Thyroid gland (tissue), 4 donors: Measurements from ENCODE around the gene ARL8B. TPM values are rescaled to one million over a fixed set of nuclear protein-coding genes. Genes with fewer than 3 reads are reported as not detected.

Experiments
- DNase-seq, 2 donors: peaks; one replicate each; pipeline ENCODE4 v3.0.0-alpha.2; 2019
- H3K27ac ChIP-seq, 3 donors: fragments of 200-600 bp; sonication (generic); 1 replicate in 2 of 3; 2 replicates in 1 of 3; pipeline ENCODE4 v1.5.1; 2016 to 2019; ENCODE audit warnings: mild to moderate bottlenecking in 1 of 3, moderate library complexity in 1 of 3
- H3K27me3 ChIP-seq: fragments of 200-600 bp; sonication (generic); one replicate; pipeline ENCODE4 v1.5.1; 2019
- H3K36me3 ChIP-seq, 2 donors: fragments of 200-600 bp; sonication (generic); one replicate each; pipeline ENCODE4 v1.5.1; 2016 to 2019
- H3K4me1 ChIP-seq, 2 donors: fragments of 200-600 bp; sonication (generic); one replicate each; pipeline ENCODE4 v1.5.1; 2017 to 2019
- H3K4me3 ChIP-seq, 3 donors: fragments of 200-600 bp; sonication (generic); replicated peaks in 1 of 3; 1 replicate in 2 of 3; 2 replicates in 1 of 3; pipeline ENCODE4 v1.5.1; 2016; ENCODE audit warnings: mild to moderate bottlenecking in 1 of 3
- H3K9me3 ChIP-seq: fragments of 200-600 bp; sonication (generic); one replicate; pipeline ENCODE4 v1.5.1; 2017
- POLR2A ChIP-seq, 2 donors: fragments of 450-650 bp; IDR thresholded peaks; one replicate each; pipeline ENCODE4 v1.6.1; 2017; ENCODE audit warnings: antibody characterized with exemption in 2 of 2, mild to moderate bottlenecking in 2 of 2, moderate library complexity in 1 of 2
- WGBS, 2 donors: methylation state at CpG; one replicate each; pipeline ENCODE4 v1.1.5; 2017; 5-methylcytosine and 5-hydroxymethylcytosine counted together
- intact Hi-C: fragments of 100-400 bp; cut with DNase I; formaldehyde crosslinking; loops from one replicate; pipeline ENCODE4 v1.15.1; 2023
- total RNA-seq, 4 donors: library from RNA; depleted of rRNA; stranded (reverse); fragments of >200 nt; gene quantifications; one replicate each; pipeline ENCODE4 v1.2.3, GENCODE V29; 2016
- TF ChIP-seq, protein P1 (sequence below), 6 experiments: fragments of 200-600 bp in 3 of 6; fragments of 450-650 bp in 3 of 6; sonication (generic) in 3 of 6; IDR thresholded peaks; one replicate each; pipeline ENCODE4 v1.5.1; 2016 to 2019; ENCODE audit warnings: antibody characterized with exemption in 6 of 6, mild to moderate bottlenecking in 2 of 6, inconsistent platforms in 1 of 6, moderate library complexity in 1 of 6

Gene ARL8B
- total RNA-seq, 4 donors from 2014 or later: 51.2 to 75.9 (median 65.3) TPM

DNA sequence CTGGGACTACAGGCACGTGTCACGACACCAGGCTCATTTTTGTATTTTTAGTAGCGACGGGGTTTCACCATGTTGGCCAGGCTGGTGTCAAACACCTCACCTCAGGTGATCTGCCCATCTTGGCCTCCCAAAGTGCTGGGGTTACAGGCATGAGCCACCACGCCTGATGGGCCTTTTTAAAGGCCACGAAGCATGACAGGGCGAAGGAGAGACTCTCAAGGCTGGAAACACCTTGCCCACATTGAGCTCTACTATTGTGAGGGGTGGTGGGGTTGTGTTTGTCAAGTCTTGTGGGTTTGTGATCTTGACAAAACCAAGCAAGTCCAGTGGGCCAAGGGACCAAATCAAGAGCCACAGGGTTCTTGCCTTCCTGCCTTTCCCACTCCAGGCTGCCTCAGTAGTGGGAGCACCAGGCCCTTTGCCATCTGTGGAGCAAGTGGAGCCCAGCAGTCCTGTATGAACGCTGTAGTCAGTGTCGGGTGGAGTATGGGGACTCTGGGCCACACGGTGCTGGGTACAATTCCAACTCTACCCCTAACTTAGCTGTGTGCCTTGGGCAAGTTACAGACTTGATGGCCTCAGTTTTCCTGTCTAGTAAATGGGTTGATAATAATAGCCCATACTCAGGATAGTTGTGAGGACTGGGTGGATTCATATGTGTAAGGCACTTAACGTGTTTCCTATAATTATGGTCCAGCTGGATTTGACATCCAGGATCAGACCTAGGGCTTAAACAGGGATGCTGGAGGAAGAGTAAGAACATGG lies 98.8 kb downstream of the ARL8B start:
- H3K27ac ChIP-seq: no peak overlapping the region
- peaks cover 12 to 18% of the 10 kb centered on the region in 2 donors for H3K36me3 ChIP-seq
- H3K4me1 ChIP-seq: peaks cover 0 to 7% of the 10 kb centered on the region in 2 donors
- no peak for TF ChIP-seq POLR2A (IDR thresholded peaks at IDR 0.05)
- TF ChIP-seq, protein P1, sequence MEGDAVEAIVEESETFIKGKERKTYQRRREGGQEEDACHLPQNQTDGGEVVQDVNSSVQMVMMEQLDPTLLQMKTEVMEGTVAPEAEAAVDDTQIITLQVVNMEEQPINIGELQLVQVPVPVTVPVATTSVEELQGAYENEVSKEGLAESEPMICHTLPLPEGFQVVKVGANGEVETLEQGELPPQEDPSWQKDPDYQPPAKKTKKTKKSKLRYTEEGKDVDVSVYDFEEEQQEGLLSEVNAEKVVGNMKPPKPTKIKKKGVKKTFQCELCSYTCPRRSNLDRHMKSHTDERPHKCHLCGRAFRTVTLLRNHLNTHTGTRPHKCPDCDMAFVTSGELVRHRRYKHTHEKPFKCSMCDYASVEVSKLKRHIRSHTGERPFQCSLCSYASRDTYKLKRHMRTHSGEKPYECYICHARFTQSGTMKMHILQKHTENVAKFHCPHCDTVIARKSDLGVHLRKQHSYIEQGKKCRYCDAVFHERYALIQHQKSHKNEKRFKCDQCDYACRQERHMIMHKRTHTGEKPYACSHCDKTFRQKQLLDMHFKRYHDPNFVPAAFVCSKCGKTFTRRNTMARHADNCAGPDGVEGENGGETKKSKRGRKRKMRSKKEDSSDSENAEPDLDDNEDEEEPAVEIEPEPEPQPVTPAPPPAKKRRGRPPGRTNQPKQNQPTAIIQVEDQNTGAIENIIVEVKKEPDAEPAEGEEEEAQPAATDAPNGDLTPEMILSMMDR (IDR thresholded peaks at IDR 0.05): no peak
- WGBS, 2 donors: 76 to 97% methylated on average over 6 to 7 of the region's 11 CpGs
- no peaks in the 10 kb centered on the region for H3K9me3 ChIP-seq
- no peak overlapping the region for H3K4me3 ChIP-seq
- DNase-seq: no peak
- no peaks in the 10 kb centered on the region for H3K27me3 ChIP-seq
- intact Hi-C loops: no loop called here

DNA sequence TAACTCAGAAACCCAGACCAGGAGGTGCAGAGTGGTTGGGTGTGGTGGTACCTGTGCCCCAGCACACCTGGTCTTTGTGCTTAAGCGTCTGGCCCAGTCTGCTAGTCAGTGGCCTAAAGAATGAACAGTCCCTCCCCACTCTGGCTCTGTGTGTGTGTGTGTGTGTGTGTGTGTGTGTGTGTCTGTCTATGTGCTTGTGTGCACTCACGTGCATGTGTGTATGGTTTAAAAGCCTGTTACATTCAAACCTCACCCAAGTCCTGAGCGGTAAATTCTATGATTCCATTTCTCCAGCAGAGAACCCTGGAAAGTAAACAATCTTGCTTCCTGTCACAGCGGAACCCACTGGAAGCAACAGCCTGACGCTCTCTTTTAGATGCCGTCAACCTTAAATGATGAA lies 99.6 kb downstream of the ARL8B start:
- Histone ChIP-seq H3K27ac (no peak overlapping the region), H3K4me1 (peaks cover 0 to 7% of the 10 kb centered on the region in 2 donors), H3K36me3 (peaks cover 6 to 10% of the 10 kb centered on the region in 2 donors), H3K4me3 (no peak overlapping the region), H3K9me3 (no peaks in the 10 kb centered on the region), H3K27me3 (no peaks in the 10 kb centered on the region)
- TF ChIP-seq POLR2A (IDR thresholded peaks at IDR 0.05): no peak
- TF ChIP-seq, protein P1 (IDR thresholded peaks at IDR 0.05): no peak
- 57 to 62% methylated on average over 6 of the region's 6 CpGs for WGBS, 2 donors
- no peak for DNase-seq
- intact Hi-C loops: no loop called here

DNA sequence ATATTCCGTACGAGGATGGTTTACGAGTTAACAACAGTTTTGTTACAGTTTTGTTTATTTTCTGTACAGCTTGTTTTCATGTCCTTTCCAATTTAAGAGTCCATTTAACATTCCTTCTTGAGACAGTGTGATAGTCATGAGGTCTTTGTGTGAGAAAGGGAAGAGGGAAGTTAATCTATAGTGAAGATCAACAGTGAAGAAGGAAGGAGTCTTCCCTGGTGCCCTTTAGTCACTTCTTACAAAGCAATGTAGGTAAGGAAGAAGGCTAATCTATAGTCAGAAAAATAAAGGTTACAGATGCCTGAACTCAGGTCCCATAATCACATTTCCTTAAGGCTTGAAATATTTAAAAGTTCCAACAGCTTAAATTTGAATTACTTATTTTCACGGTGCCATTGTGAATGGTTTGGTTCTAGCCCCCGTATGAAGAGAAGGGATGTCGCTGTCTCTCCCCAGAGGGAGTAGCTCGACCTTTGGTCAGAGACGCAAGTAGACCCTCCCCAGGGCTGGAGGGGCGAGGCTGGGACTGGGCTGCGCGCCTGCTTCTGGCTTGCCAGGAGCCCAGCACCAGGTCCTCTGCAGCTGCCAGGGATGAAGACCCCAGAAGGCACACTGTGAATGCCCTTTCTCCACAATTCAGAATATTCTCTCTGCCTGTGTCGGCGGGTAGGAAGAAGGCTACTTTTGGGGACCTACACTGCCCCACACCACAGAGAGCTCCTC lies 100.4 kb downstream of the ARL8B start:
- H3K27ac ChIP-seq: no peak overlapping the region
- intact Hi-C loops: no loop called here
- no peak for DNase-seq
- H3K4me1 ChIP-seq: peaks cover 0 to 7% of the 10 kb centered on the region in 2 donors
- no peak overlapping the region for H3K4me3 ChIP-seq
- WGBS, 2 donors: 85 to 90% methylated on average over 13 of the region's 13 CpGs
- H3K9me3 ChIP-seq: no peaks in the 10 kb centered on the region
- no peak for TF ChIP-seq POLR2A (IDR thresholded peaks at IDR 0.05)
- TF ChIP-seq, protein P1 (IDR thresholded peaks at IDR 0.05): no peak
- peaks cover 0 to 5% of the 10 kb centered on the region in 2 donors for H3K36me3 ChIP-seq
- H3K27me3 ChIP-seq: no peaks in the 10 kb centered on the region

DNA sequence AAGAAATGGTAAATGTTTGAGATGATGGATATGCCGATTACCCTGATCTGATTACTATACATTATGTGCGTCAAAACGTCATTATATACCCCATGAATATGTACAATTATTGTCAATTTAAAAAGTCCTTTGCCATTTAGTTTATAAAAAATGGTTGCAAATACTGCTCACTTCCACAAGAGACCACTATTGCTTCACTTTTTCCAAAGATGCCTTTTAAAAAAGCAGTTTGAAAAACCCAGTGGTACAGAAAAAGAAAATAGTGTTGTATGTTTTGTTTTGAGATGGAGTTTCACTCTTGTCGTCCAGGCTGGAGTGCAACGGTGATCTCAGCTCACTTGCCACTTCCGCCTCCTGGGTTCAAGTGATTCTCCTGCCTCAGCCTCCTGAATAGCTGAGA lies 104.7 kb downstream of the ARL8B start:
- WGBS, 2 donors: 30% methylated on average over 6 of the region's 6 CpGs
- H3K27me3 ChIP-seq: no peaks in the 10 kb centered on the region
- no peak overlapping the region for H3K4me3 ChIP-seq
- H3K36me3 ChIP-seq: no peaks in the 10 kb centered on the region
- no peaks in the 10 kb centered on the region for H3K9me3 ChIP-seq
- H3K4me1 ChIP-seq: no peaks in the 10 kb centered on the region
- TF ChIP-seq POLR2A (IDR thresholded peaks at IDR 0.05): no peak
- TF ChIP-seq, protein P1 (IDR thresholded peaks at IDR 0.05): peak in 5 of 6 experiments; percentile 11 to 68 (median 49)
- no peak for DNase-seq
- no peak overlapping the region for H3K27ac ChIP-seq
- intact Hi-C loops: no loop called here

DNA sequence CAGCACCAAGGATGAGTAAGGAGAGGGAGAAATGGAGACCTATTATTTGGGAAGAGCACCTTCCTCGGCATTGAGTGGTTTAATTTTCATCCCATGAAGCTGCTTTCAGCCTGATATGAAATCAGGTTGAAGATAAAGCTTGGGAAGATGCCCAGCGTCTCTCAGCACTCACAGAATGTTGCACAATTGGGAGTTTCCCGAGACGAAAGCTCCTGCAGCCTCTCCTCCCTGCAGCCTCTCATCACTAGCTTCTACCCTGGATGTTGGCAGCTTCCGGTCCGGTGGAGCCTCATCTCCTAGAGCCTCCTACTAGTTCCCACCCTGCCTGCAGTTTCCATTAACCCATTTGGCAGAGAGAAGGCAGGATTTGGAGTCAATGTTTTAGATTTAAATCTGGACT lies 105.7 kb downstream of the ARL8B start:
- H3K27me3 ChIP-seq: no peaks in the 10 kb centered on the region
- TF ChIP-seq, protein P1 (IDR thresholded peaks at IDR 0.05): no peak
- no peak for TF ChIP-seq POLR2A (IDR thresholded peaks at IDR 0.05)
- no peaks in the 10 kb centered on the region for H3K4me1 ChIP-seq
- intact Hi-C loops: no loop called here
- no peak for DNase-seq
- 69 to 81% methylated on average over 6 of the region's 6 CpGs for WGBS, 2 donors
- no peak overlapping the region for H3K4me3 ChIP-seq
- no peaks in the 10 kb centered on the region for H3K9me3 ChIP-seq
- H3K36me3 ChIP-seq: no peaks in the 10 kb centered on the region
- H3K27ac ChIP-seq: no peak overlapping the region
